Esophagus squamous epithelium (tissue), 5 donors: ENCODE results near the gene PSMB2. TPM values are rescaled to one million over a fixed set of nuclear protein-coding genes. Genes with fewer than 3 reads are reported as not detected.

ENCODE experiments used
- DNase-seq: peaks from one replicate; lab custom pipeline; 2025; lab: John Stamatoyannopoulos, UW
- H3K27ac ChIP-seq, 4 donors: fragments of 200-600 bp; sonication (generic); one replicate each; pipeline ENCODE4 v1.5.1; 2016 to 2019; ENCODE audit warnings: mild to moderate bottlenecking in 1 of 4
- H3K27me3 ChIP-seq, 4 donors: fragments of 200-600 bp; sonication (generic); 1 replicate in 3 of 4; 2 replicates in 1 of 4; pipeline versions ENCODE4 v1.5.1 to v1.6.0; 2017 to 2021; ENCODE audit warnings: antibody characterized with exemption in 1 of 4
- H3K36me3 ChIP-seq, 3 donors: fragments of 200-600 bp; sonication (generic); one replicate each; pipeline ENCODE4 v1.5.1; 2016 to 2019
- H3K4me1 ChIP-seq, 3 donors: fragments of 200-600 bp; sonication (generic); one replicate each; pipeline ENCODE4 v1.5.1; 2017 to 2019
- H3K4me3 ChIP-seq, 4 donors: fragments of 200-600 bp; sonication (generic); 1 replicate in 3 of 4; 2 replicates in 1 of 4; pipeline ENCODE4 v1.5.1; 2016 to 2019; ENCODE audit warnings: mild to moderate bottlenecking in 2 of 4, moderate library complexity in 1 of 4
- H3K9me3 ChIP-seq, 3 donors: fragments of 200-600 bp; sonication (generic); one replicate each; pipeline ENCODE4 v1.5.1; 2016 to 2019
- CTCF ChIP-seq, 6 experiments: fragments of 450-650 bp in 4 of 6; fragments of 200-600 bp in 2 of 6; sonication (generic) in 2 of 6; IDR thresholded peaks; one replicate each; pipeline ENCODE4 v1.5.1; 2016 to 2019; ENCODE audit warnings: antibody characterized with exemption in 6 of 6, mild to moderate bottlenecking in 4 of 6, moderate library complexity in 4 of 6
- POLR2A ChIP-seq, 4 donors: fragments of 450-650 bp; IDR thresholded peaks; one replicate each; pipeline ENCODE4 v1.6.1; 2017; ENCODE audit warnings: antibody characterized with exemption in 4 of 4, mild to moderate bottlenecking in 4 of 4, moderate library complexity in 3 of 4
- WGBS, 2 donors: methylation state at CpG; one replicate each; pipeline ENCODE4 v1.1.5; 2018; 5-methylcytosine and 5-hydroxymethylcytosine counted together
- intact Hi-C: fragments of 100-400 bp; cut with DNase I; formaldehyde crosslinking; loops from one replicate; pipeline ENCODE4 v1.15.0; 2022
- total RNA-seq, 4 donors: library from RNA; depleted of rRNA; stranded (reverse); fragments of >200 nt; gene quantifications; one replicate each; pipeline ENCODE4 v1.1.0, GENCODE V29; 2016
- donor health status: DM: yes; HTN: yes; CAD: no.

Gene PSMB2
- total RNA-seq, 4 donors from 2014 or later, result 31.3 to 69.5 (median 39.9) TPM

GRCh38 chr1:35633547-35633946 is 7.8 kb downstream of the PSMB2 start:
- Histone ChIP-seq H3K27me3 (no peaks in the 10 kb centered on the region), H3K27ac (no peak overlapping the region), H3K36me3 (peaks cover 0 to 77% (median 34%) of the 10 kb centered on the region in 3 donors), H3K4me3 (no peak overlapping the region), H3K9me3 (no peaks in the 10 kb centered on the region), H3K4me1 (peaks cover 0 to 29% (median 14%) of the 10 kb centered on the region in 3 donors)
- intact Hi-C loops, result loop anchor here (10.0 kb wide), 1 partner anchor 69 kb away; no protein-coding TSS in a partner anchor
- TF ChIP-seq CTCF (IDR thresholded peaks at IDR 0.05) (no peak), POLR2A (IDR thresholded peaks at IDR 0.05) (no peak)
- no peak for DNase-seq

GRCh38 chr1:35631396-35631795 is 9.9 kb downstream of the PSMB2 start:
- TF ChIP-seq POLR2A (IDR thresholded peaks at IDR 0.05) (no peak), CTCF (IDR thresholded peaks at IDR 0.05) (no peak)
- H3K9me3 ChIP-seq, result no peaks in the 10 kb centered on the region
- H3K27me3 ChIP-seq, result no peaks in the 10 kb centered on the region
- no peak overlapping the region for H3K27ac ChIP-seq
- peaks cover 0 to 97% (median 34%) of the 10 kb centered on the region in 3 donors for H3K36me3 ChIP-seq
- H3K4me3 ChIP-seq, result no peak overlapping the region
- WGBS, 2 donors, result 56 to 83% methylated on average over 3 of the region's 3 CpGs
- peaks cover 0 to 8% (median 0%) of the 10 kb centered on the region in 3 donors for H3K4me1 ChIP-seq
- no peak for DNase-seq
- intact Hi-C loops, result loop anchor here (10.0 kb wide), 1 partner anchor 67 kb away; no protein-coding TSS in a partner anchor

- intact Hi-C loops, result no loop called here
- no peaks in the 10 kb centered on the region for H3K4me1 ChIP-seq
- no peak overlapping the region for H3K4me3 ChIP-seq
- H3K36me3 ChIP-seq, result peaks cover 0 to 97% (median 22%) of the 10 kb centered on the region in 3 donors
- no peak for DNase-seq
- H3K9me3 ChIP-seq, result no peaks in the 10 kb centered on the region
- WGBS, 2 donors, result 73 to 86% methylated on average over 2 of the region's 2 CpGs
- no peak for TF ChIP-seq POLR2A (IDR thresholded peaks at IDR 0.05)
- TF ChIP-seq CTCF (IDR thresholded peaks at IDR 0.05), result no peak
- no peak overlapping the region for H3K27ac ChIP-seq
- H3K27me3 ChIP-seq, result no peaks in the 10 kb centered on the region
These were observed 12.3 kb downstream of the PSMB2 start for GRCh38 chr1:35629051-35629450.

GRCh38 chr1:35623832-35624231 is 17.5 kb downstream of the PSMB2 start:
- no peak overlapping the region for H3K4me3 ChIP-seq
- TF ChIP-seq POLR2A (IDR thresholded peaks at IDR 0.05) (no peak), CTCF (IDR thresholded peaks at IDR 0.05) (no peak)
- no peak for DNase-seq
- H3K4me1 ChIP-seq, result no peaks in the 10 kb centered on the region
- intact Hi-C loops, result no loop called here
- no peaks in the 10 kb centered on the region for H3K9me3 ChIP-seq
- no peaks in the 10 kb centered on the region for H3K27me3 ChIP-seq
- H3K27ac ChIP-seq, result no peak overlapping the region
- peaks cover 0 to 95% (median 0%) of the 10 kb centered on the region in 3 donors for H3K36me3 ChIP-seq

GRCh38 chr1:35622510-35623178 is 18.7 kb downstream of the PSMB2 start:
- no peak overlapping the region for H3K27ac ChIP-seq
- intact Hi-C loops, result no loop called here
- no peak for DNase-seq
- H3K9me3 ChIP-seq, result no peaks in the 10 kb centered on the region
- no peaks in the 10 kb centered on the region for H3K27me3 ChIP-seq
- H3K36me3 ChIP-seq, result peaks cover 0 to 97% (median 0%) of the 10 kb centered on the region in 3 donors
- WGBS, 2 donors, result 83 to 86% methylated on average over 4 of the region's 4 CpGs
- no peak for TF ChIP-seq CTCF (IDR thresholded peaks at IDR 0.05)
- TF ChIP-seq POLR2A (IDR thresholded peaks at IDR 0.05), result no peak
- no peak overlapping the region for H3K4me3 ChIP-seq
- H3K4me1 ChIP-seq, result no peaks in the 10 kb centered on the region
